H1 (cell line): Measurements from ENCODE around the gene CMC4. TPM values are rescaled to one million over a fixed set of nuclear protein-coding genes. Genes with fewer than 3 reads are reported as not detected.

ENCODE experiments used
- CTCF ChIA-PET: fragments of 300-600 bp; sonication (Branson Sonifier 250); formaldehyde crosslinking; loops from one replicate; lab custom pipeline; 2021; ENCODE audit not compliant: partially characterized antibody; lab: Charles Lee
- POLR2A ChIA-PET: fragments of 300-600 bp; sonication (Branson Sonifier 250); formaldehyde crosslinking; loops from one replicate; lab custom pipeline; 2021; ENCODE audit warnings: inconsistent platforms; ENCODE audit not compliant: partially characterized antibody; lab: Charles Lee
- DNase-seq, 2 experiments: peaks; one replicate each; pipeline versions ENCODE4 v3.0.0 to v3.0.0-alpha.2; 2010 to 2022; ENCODE audit warnings: low spot score in 2 of 2, low read depth in 1 of 2, mixed read lengths in 1 of 2
- FAIRE-seq: peaks from 2 replicates; lab custom pipeline; 2011; peaks lifted over from hg19 to GRCh38; lab: Jason Lieb, UNC
- H2AFZ ChIP-seq: 2 replicates; pipeline ENCODE4 v1.8.1; 2012; ENCODE audit warnings: low read length, inconsistent platforms
- H2AK5ac ChIP-seq: 2 replicates; pipeline ENCODE4 v1.6.1; 2013; ENCODE audit warnings: low read depth, low read length
- H2BK120ac ChIP-seq: replicated peaks from 2 replicates; pipeline ENCODE3; 2013; ENCODE audit warnings: low read depth, low read length, inconsistent platforms
- H2BK12ac ChIP-seq: 2 replicates; pipeline ENCODE4 v1.6.1; 2013; ENCODE audit warnings: low read depth, low read length
- H2BK15ac ChIP-seq: 2 replicates; pipeline ENCODE4 v1.6.1; 2013; ENCODE audit warnings: low read length
- H2BK20ac ChIP-seq: 2 replicates; pipeline ENCODE4 v1.6.1; 2013; ENCODE audit warnings: low read length
- H2BK5ac ChIP-seq: 2 replicates; pipeline ENCODE4 v1.6.1; 2013; ENCODE audit warnings: low read depth, low read length
- H3K14ac ChIP-seq: 2 replicates; pipeline ENCODE4 v1.6.1; 2013; ENCODE audit warnings: inconsistent platforms; ENCODE audit not compliant: insufficient read length
- H3K18ac ChIP-seq: 2 replicates; pipeline ENCODE4 v1.6.1; 2013; ENCODE audit warnings: low read length; ENCODE audit errors: extremely low read depth
- H3K23ac ChIP-seq: 2 replicates; pipeline ENCODE4 v1.6.1; 2013; ENCODE audit warnings: inconsistent platforms; ENCODE audit not compliant: insufficient read length
- H3K23me2 ChIP-seq: 2 replicates; pipeline ENCODE4 v1.6.1; 2013; ENCODE audit warnings: low read depth, low read length
- H3K27ac ChIP-seq: 2 replicates; pipeline ENCODE4 v1.6.1; 2011; ENCODE audit warnings: low read depth, low read length, inconsistent platforms
- H3K27me3 ChIP-seq, 4 experiments: replicated peaks in 1 of 4; 1 replicate in 1 of 4; 2 replicates in 3 of 4; pipeline versions ENCODE4 v1.6.1 to v1.8.1; 2011 to 2013; ENCODE audit warnings: low read length in 3 of 4, mild to moderate bottlenecking in 3 of 4, inconsistent platforms in 2 of 4, mixed read lengths in 2 of 4, moderate library complexity in 1 of 4; ENCODE audit not compliant: control insufficient read depth in 3 of 4, insufficient read depth in 3 of 4; ENCODE audit errors: extremely low read depth in 1 of 4
- H3K36me3 ChIP-seq, 4 experiments: 2 replicates each; pipeline versions ENCODE4 v1.6.1 to v1.8.1; 2011 to 2013; ENCODE audit warnings: mild to moderate bottlenecking in 4 of 4, low read length in 3 of 4, moderate library complexity in 2 of 4, control low read depth in 1 of 4, inconsistent platforms in 1 of 4; ENCODE audit not compliant: insufficient read depth in 4 of 4, control insufficient read depth in 2 of 4
- H3K4ac ChIP-seq: replicated peaks from 2 replicates; pipeline ENCODE3; 2013; ENCODE audit warnings: low read length, low read depth, mixed read lengths, inconsistent platforms; ENCODE audit not compliant: insufficient read length
- H3K4me1 ChIP-seq, 4 experiments: replicated peaks in 1 of 4; 1 replicate in 1 of 4; 2 replicates in 3 of 4; pipeline versions ENCODE4 v1.6.1 to v1.8.1; 2011 to 2013; ENCODE audit warnings: low read length in 3 of 4, inconsistent platforms in 2 of 4, mixed read lengths in 1 of 4; ENCODE audit not compliant: insufficient read depth in 4 of 4, control insufficient read depth in 3 of 4
- H3K4me2 ChIP-seq, 2 experiments: 2 replicates each; pipeline versions ENCODE4 v1.6.1 to v1.8.1; 2011 to 2013; ENCODE audit warnings: low read depth in 2 of 2, low read length in 2 of 2, control low read depth in 1 of 2, inconsistent platforms in 1 of 2, mild to moderate bottlenecking in 1 of 2; ENCODE audit not compliant: insufficient read depth in 1 of 2
- H3K4me3 ChIP-seq, 4 experiments: fragments of 200-600, 300-600 bp in 1 of 4; sonication (generic), shearing (Covaris generic), sonication (Bioruptor Twin) in 1 of 4; 2 replicates each; pipeline versions ENCODE4 v1.5.1 to v1.8.1; 2011 to 2016; ENCODE audit warnings: low read length in 4 of 4, low read depth in 3 of 4, control low read depth in 2 of 4, inconsistent platforms in 2 of 4, mild to moderate bottlenecking in 2 of 4, mixed read lengths in 1 of 4, moderate library complexity in 1 of 4; ENCODE audit not compliant: insufficient read depth in 2 of 4; ENCODE audit errors: extremely low read depth in 1 of 4
- H3K56ac ChIP-seq: replicated peaks from 2 replicates; pipeline ENCODE3; 2013; ENCODE audit warnings: low read depth, mild to moderate bottlenecking, mixed read lengths, low read length, inconsistent platforms; ENCODE audit not compliant: insufficient read length
- H3K79me1 ChIP-seq: 2 replicates; pipeline ENCODE4 v1.6.1; 2013; ENCODE audit warnings: low read depth, low read length, control low read depth
- H3K79me2 ChIP-seq, 2 experiments: 2 replicates each; pipeline versions ENCODE4 v1.6.1 to v1.8.1; 2012 to 2013; ENCODE audit warnings: low read length in 2 of 2, mild to moderate bottlenecking in 2 of 2, inconsistent platforms in 1 of 2; ENCODE audit not compliant: insufficient read depth in 2 of 2, control insufficient read depth in 1 of 2
- H3K9ac ChIP-seq, 4 experiments: replicated peaks in 1 of 4; 1 replicate in 1 of 4; 2 replicates in 3 of 4; pipeline versions ENCODE4 v1.6.1 to v1.8.1; 2011 to 2013; ENCODE audit warnings: low read depth in 3 of 4, low read length in 3 of 4, control low read depth in 2 of 4, mild to moderate bottlenecking in 2 of 4, moderate library complexity in 2 of 4, inconsistent platforms in 1 of 4; ENCODE audit errors: extremely low read depth in 1 of 4
- H3K9me3 ChIP-seq, 2 experiments: 2 replicates each; pipeline versions ENCODE4 v1.6.1 to v1.8.1; 2012 to 2013; ENCODE audit warnings: mild to moderate bottlenecking in 2 of 2, moderate library complexity in 2 of 2, control low read depth in 1 of 2, inconsistent platforms in 1 of 2, low read depth in 1 of 2, low read length in 1 of 2, mixed read lengths in 1 of 2; ENCODE audit not compliant: insufficient read depth in 2 of 2
- H4K20me1 ChIP-seq, 2 experiments: replicated peaks in 1 of 2; 2 replicates each; pipeline versions ENCODE3 to v1.8.1; 2011 to 2013; ENCODE audit warnings: inconsistent platforms in 2 of 2, low read length in 2 of 2, mild to moderate bottlenecking in 1 of 2; ENCODE audit not compliant: insufficient read depth in 2 of 2, control insufficient read depth in 1 of 2
- H4K5ac ChIP-seq: 2 replicates; pipeline ENCODE4 v1.6.1; 2013; ENCODE audit warnings: low read length, low read depth, mixed read lengths, inconsistent platforms; ENCODE audit not compliant: insufficient read length
- H4K8ac ChIP-seq: 2 replicates; pipeline ENCODE4 v1.8.0; 2013; ENCODE audit warnings: mild to moderate bottlenecking, moderate library complexity, low read length, inconsistent platforms; ENCODE audit not compliant: insufficient read depth; ENCODE audit errors: extremely low read depth
- H4K91ac ChIP-seq: replicated peaks from 2 replicates; pipeline ENCODE3; 2013; ENCODE audit warnings: low read length, mixed read lengths, inconsistent platforms; ENCODE audit not compliant: insufficient read length
- BCL11A ChIP-seq, 2 experiments: IDR thresholded peaks; one replicate each; pipeline ENCODE4 v1.6.1; 2011; ENCODE audit warnings: low read depth in 2 of 2, low read length in 2 of 2, mild to moderate bottlenecking in 2 of 2
- CHD2 ChIP-seq: IDR thresholded peaks from 2 replicates; pipeline ENCODE4 v1.6.1; 2012; ENCODE audit warnings: low read length, improper control_type of control experiment
- GTF2F1 ChIP-seq: IDR thresholded peaks from 2 replicates; pipeline ENCODE4 v1.6.1; 2012; ENCODE audit warnings: low read depth, low read length, improper control_type of control experiment, borderline replicate concordance
- RAD21 ChIP-seq, 2 experiments: IDR thresholded peaks in 1 of 2; conservative IDR thresholded peaks in 1 of 2; 2 replicates each; pipeline ENCODE4 v1.6.1; 2011; ENCODE audit warnings: low read depth in 2 of 2, low read length in 2 of 2, improper control_type of control experiment in 1 of 2, inconsistent platforms in 1 of 2, mild to moderate bottlenecking in 1 of 2, moderate library complexity in 1 of 2
- SP4 ChIP-seq: IDR thresholded peaks from 2 replicates; pipeline ENCODE4 v1.6.1; 2012; ENCODE audit warnings: low read length, inconsistent platforms
- TAF1 ChIP-seq: IDR thresholded peaks from 2 replicates; pipeline ENCODE4 v1.6.1; 2011; ENCODE audit warnings: mild to moderate bottlenecking, low read depth, low read length
- TCF12 ChIP-seq: IDR thresholded peaks from 2 replicates; pipeline ENCODE4 v1.6.1; 2011; ENCODE audit warnings: low read depth, mild to moderate bottlenecking, low read length
- WGBS, 2 experiments: shearing (Covaris generic) in 1 of 2; methylation state at CpG; one replicate each; pipeline versions ENCODE4 v1.1.6 to v1.1.7; 2013 to 2015; ENCODE audit warnings: low lambda C conversion rate in 2 of 2, mixed read lengths in 2 of 2, inconsistent platforms in 1 of 2, low coverage in 1 of 2, missing lambda C conversion rate in 1 of 2; ENCODE audit not compliant: insufficient replicate concordance in 2 of 2, insufficient coverage in 1 of 2, insufficient read length in 1 of 2; ENCODE audit errors: extremely low coverage in 1 of 2, missing lambda C conversion rate in 1 of 2; 5-methylcytosine and 5-hydroxymethylcytosine counted together
- polyA plus RNA-seq, 7 experiments: library from polyadenylated mRNA; depleted of rRNA in 3 of 7; stranded (reverse) in 5 of 7; unstranded in 2 of 7; fragments of >200 nt in 5 of 7; fragments of 200-250 nt in 2 of 7; gene quantifications; 1 replicate in 5 of 7; 2 replicates in 1 of 7; 4 replicates in 1 of 7; pipeline versions ENCODE4 v1.2.1 to v1.2.3, GENCODE V29; 2011 to 2013; ENCODE audit warnings: missing spikeins in 2 of 7, mixed read lengths in 2 of 7
- total RNA-seq: library from RNA; stranded (reverse); fragmentation: NEBNext Ultra II Directional; extraction: Animal tissue kit (Norgen Biotek cat#: 25700); gene quantifications from 2 replicates; pipeline ENCODE4 v1.2.1, GENCODE V29; 2021
- TF ChIP-seq, protein P1 (sequence below), 3 experiments: IDR thresholded peaks; 1 replicate in 2 of 3; 2 replicates in 1 of 3; pipeline versions ENCODE4 v1.5.1 to v1.6.1; 2011; ENCODE audit warnings: low read length in 3 of 3, mild to moderate bottlenecking in 3 of 3, inconsistent platforms in 2 of 3, low read depth in 1 of 3, moderate library complexity in 1 of 3; ENCODE audit not compliant: insufficient read depth in 1 of 3; ENCODE audit errors: control extremely low read depth in 1 of 3

The CMC4 gene
- total and polyA plus RNA-seq, 2 of the 8 experiments (the other 6 are each of a cell fraction or from before 2014, with no cell fraction given) = 6.0 to 8.8 TPM

GRCh38 chrX:155094468-155095061, 23.6 kb upstream of the CMC4 start:
- H3K18ac ChIP-seq = no peak overlapping the region
- no peaks in the 10 kb centered on the region for H3K23me2 ChIP-seq
- no peaks in the 10 kb centered on the region for H3K9me3 ChIP-seq
- H4K8ac ChIP-seq = no peak overlapping the region
- no peak overlapping the region for H3K27ac ChIP-seq
- no peak overlapping the region for H4K91ac ChIP-seq
- H2AFZ ChIP-seq = no peak overlapping the region
- H3K36me3 ChIP-seq = peaks cover 0 to 5% (median 0%) of the 10 kb centered on the region in 4 experiments; a peak in 3 of 8 replicates
- H2BK20ac ChIP-seq = no peak overlapping the region
- DNase-seq (no peak), FAIRE-seq (no peak)
- H3K79me2 ChIP-seq = no peaks in the 10 kb centered on the region
- H2BK5ac ChIP-seq = no peak overlapping the region
- no peak overlapping the region for H3K14ac ChIP-seq
- H2AK5ac ChIP-seq = no peak overlapping the region
- no peaks in the 10 kb centered on the region for H3K27me3 ChIP-seq
- ChIA-PET CTCF (interaction anchor here (0.9 to 2.6 kb wide), 14 partner anchors 9 to 185 kb away, joined by 3 to 16 read pairs (median 4); no protein-coding TSS in a partner anchor), POLR2A (no interaction called here)
- H4K5ac ChIP-seq = no peak overlapping the region
- no peaks in the 10 kb centered on the region for H3K79me1 ChIP-seq
- H3K4me1 ChIP-seq = no peaks in the 10 kb centered on the region
- no peak overlapping the region for H3K4ac ChIP-seq
- TF ChIP-seq SP4 (no peak), TAF1 (no peak), TCF12 (no peak), CHD2 (no peak), RAD21 (IDR thresholded peaks at IDR 0.05 in 1 of 2, conservative IDR thresholded peaks at IDR 0.05 in 1 of 2; ENCODE audit: low read depth in 2 of 2, low read length in 2 of 2) (peak; percentile 23 to 26; a peak in 2 of 4 replicates), GTF2F1 (no peak), BCL11A (IDR thresholded peaks at IDR 0.05; ENCODE audit: low read depth in 2 of 2, low read length in 2 of 2) (no peak)
- TF ChIP-seq, protein P1, sequence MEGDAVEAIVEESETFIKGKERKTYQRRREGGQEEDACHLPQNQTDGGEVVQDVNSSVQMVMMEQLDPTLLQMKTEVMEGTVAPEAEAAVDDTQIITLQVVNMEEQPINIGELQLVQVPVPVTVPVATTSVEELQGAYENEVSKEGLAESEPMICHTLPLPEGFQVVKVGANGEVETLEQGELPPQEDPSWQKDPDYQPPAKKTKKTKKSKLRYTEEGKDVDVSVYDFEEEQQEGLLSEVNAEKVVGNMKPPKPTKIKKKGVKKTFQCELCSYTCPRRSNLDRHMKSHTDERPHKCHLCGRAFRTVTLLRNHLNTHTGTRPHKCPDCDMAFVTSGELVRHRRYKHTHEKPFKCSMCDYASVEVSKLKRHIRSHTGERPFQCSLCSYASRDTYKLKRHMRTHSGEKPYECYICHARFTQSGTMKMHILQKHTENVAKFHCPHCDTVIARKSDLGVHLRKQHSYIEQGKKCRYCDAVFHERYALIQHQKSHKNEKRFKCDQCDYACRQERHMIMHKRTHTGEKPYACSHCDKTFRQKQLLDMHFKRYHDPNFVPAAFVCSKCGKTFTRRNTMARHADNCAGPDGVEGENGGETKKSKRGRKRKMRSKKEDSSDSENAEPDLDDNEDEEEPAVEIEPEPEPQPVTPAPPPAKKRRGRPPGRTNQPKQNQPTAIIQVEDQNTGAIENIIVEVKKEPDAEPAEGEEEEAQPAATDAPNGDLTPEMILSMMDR (IDR thresholded peaks at IDR 0.05; ENCODE audit: control extremely low read depth in 1 of 3, insufficient read depth in 1 of 3, low read depth in 1 of 3, low read length in 3 of 3) = peak in 2 of 3 experiments; percentile 32 to 57; a peak in 3 of 4 replicates
- H2BK15ac ChIP-seq = no peak overlapping the region
- no peak overlapping the region for H3K56ac ChIP-seq
- no peak overlapping the region for H2BK120ac ChIP-seq
- H3K4me3 ChIP-seq = no peak overlapping the region
- WGBS, 2 experiments = 65% methylated on average over 4 of the region's 4 CpGs; no CpG with 5 or more reads in 1 of the 2 experiments
- no peak overlapping the region for H3K4me2 ChIP-seq
- H4K20me1 ChIP-seq = no peaks in the 10 kb centered on the region
- H2BK12ac ChIP-seq = no peak overlapping the region
- no peak overlapping the region for H3K9ac ChIP-seq
- H3K23ac ChIP-seq = no peak overlapping the region
